Prostate gland (tissue), 2 donors: Measurements from ENCODE around the gene POU4F3.

Experiments
- POLR2A ChIP-seq: fragments of 450-650 bp; IDR thresholded peaks from one replicate; pipeline ENCODE4 v1.6.1; 2016; ENCODE audit warnings: antibody characterized with exemption, mild to moderate bottlenecking
- POLR2AphosphoS5 ChIP-seq: sonication (generic); formaldehyde crosslinking; IDR thresholded peaks from one replicate; pipeline ENCODE4 v1.6.1; 2017; ENCODE audit warnings: antibody characterized with exemption
- TF ChIP-seq, protein P1 (sequence below), 4 experiments: fragments of 200-600 bp in 2 of 4; fragments of 450-650 bp in 2 of 4; sonication (generic) in 2 of 4; IDR thresholded peaks; 1 replicate in 3 of 4; 2 replicates in 1 of 4; pipeline ENCODE4 v1.5.1; 2016 to 2019; ENCODE audit warnings: antibody characterized with exemption in 4 of 4, mild to moderate bottlenecking in 2 of 4, moderate library complexity in 2 of 4

DNA sequence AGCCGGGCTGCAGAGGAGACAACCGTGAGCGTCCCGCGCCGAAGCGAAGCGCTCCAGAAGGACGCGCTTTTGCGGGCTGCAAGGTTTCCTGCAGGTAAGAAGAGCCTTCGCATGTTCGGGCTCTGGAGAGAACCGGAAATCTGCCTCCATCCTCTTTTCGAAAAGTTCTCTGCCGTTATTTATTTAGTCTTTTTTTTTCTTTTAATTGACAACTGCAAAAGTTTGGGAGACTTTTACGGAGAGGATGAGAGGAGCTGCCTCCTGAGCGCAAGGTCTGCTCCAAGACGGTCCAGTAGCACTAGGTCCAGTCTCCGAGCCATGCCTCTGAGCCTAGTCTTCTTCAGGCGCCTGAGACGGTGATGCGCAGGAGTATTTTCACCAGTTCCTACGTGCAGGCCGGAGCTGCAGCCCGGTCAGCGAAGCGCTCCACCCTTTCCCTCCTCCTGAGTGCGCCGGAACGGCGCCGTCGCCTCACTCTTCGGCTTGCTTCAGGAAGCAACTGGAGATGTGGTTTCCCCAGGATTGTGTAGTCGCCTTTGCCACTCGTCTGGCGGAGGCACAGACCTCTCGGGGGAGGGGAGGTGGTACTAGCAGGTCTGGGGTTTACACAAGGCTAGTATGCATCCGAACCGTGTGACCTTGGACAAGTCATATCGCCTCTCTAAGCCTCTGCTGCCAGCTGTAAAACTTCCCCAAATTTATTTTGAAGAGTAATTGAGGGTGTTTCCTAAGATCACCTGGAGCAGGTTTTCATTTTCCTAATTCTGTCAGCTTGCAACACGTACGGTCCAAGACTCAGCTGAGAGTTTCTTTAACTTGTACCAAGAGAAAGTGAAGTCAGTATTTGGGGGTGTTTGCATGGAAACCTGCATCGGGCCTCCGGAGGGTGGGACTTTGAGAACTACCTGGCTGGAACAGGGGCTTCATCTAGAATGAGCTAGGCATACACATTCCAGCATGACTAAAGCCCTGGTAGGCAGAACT lies 4.5 kb downstream of the POU4F3 start:
- TF ChIP-seq, protein P1, sequence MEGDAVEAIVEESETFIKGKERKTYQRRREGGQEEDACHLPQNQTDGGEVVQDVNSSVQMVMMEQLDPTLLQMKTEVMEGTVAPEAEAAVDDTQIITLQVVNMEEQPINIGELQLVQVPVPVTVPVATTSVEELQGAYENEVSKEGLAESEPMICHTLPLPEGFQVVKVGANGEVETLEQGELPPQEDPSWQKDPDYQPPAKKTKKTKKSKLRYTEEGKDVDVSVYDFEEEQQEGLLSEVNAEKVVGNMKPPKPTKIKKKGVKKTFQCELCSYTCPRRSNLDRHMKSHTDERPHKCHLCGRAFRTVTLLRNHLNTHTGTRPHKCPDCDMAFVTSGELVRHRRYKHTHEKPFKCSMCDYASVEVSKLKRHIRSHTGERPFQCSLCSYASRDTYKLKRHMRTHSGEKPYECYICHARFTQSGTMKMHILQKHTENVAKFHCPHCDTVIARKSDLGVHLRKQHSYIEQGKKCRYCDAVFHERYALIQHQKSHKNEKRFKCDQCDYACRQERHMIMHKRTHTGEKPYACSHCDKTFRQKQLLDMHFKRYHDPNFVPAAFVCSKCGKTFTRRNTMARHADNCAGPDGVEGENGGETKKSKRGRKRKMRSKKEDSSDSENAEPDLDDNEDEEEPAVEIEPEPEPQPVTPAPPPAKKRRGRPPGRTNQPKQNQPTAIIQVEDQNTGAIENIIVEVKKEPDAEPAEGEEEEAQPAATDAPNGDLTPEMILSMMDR (IDR thresholded peaks at IDR 0.05) = no peak
- TF ChIP-seq POLR2A (no peak), POLR2AphosphoS5 (no peak)
